Stimulated activated CD4-positive, alpha-beta T cell treated with anti-CD3 and anti-CD28 coated beads, Interleukin-4, amount 100 ng/mL, for 48 hours (primary cell): ENCODE results near the gene TOX4.
"Not testable (repeated sequence)": the region's sequence is repeated elsewhere in the genome, so short reads cannot be mapped to it uniquely, and the experiment has no call there.

Source experiments
- DNase-seq, 2 donors: peaks; one replicate each; pipeline ENCODE4 v3.0.0-alpha.2; 2020; ENCODE audit warnings: low read depth in 2 of 2

TOX4 gene

DNA sequence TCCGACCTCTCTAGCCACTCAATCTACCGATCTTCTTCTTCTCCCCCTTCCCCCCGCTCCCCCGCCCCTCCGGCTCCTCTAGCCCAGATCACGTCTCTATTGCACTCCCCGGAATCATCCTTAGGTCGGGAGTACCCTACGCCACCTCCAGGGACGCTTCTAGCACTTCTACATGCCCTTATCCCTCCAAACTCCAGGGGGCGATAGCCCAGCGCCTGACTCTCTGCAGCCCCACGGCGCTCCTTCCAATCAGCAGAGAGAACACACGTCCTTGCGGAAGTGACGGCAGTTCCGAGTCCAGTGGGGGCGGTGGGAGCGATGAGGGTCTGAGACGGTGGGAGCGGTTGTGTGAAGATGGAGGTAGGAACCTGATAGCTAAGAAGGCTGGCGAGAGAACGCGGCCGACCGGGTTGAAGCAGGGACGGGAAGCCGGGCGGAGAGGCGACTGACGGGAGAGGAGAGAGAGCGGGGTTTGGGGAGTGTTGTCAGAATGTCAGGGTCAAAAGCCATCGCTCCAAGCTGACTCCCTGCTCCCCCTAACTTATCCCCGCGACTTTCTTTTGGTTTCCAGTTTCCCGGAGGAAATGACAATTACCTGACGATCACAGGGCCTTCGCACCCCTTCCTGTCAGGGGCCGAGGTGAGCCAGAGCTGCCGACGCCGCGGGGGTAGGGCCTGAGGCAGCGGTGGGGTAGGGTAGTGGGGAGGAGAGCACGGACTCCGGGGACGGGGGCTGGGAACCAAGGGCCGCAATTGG, at the start of gene TOX4, which contains the start of gene RAB2B:
Gene TOX4, plus strand, starts transcription at position 271 of the 757 bp plus-strand sequence. Its CDS starts 84 bp downstream, at position 355.
Gene RAB2B, minus strand, starts transcription at position 35 of the 757 bp plus-strand sequence. CDS start 87 bp downstream, outside the sequence.
- peak; percentile 85 to 91 for DNase-seq

DNA sequence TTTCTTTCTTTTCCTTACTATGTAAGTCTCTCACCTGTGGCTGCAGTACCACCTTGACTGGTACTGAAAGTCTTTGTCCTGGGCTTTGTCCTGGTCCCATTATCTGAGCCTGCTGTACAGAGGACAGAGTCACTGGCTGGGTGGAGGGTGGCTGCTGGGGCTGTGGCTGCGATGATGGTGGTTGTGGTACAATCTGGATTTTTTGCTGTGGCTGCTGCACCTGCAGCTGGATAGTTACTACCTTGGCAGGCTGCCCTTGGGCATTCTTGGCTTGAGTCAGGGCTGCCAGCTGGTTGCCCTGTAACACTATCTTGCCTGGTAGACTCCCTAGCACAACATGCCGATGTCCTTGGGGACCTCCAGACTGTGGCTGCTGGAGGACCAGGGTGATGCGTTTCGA, 48.1 kb upstream of the TOX4 start:
- no peak for DNase-seq

DNA sequence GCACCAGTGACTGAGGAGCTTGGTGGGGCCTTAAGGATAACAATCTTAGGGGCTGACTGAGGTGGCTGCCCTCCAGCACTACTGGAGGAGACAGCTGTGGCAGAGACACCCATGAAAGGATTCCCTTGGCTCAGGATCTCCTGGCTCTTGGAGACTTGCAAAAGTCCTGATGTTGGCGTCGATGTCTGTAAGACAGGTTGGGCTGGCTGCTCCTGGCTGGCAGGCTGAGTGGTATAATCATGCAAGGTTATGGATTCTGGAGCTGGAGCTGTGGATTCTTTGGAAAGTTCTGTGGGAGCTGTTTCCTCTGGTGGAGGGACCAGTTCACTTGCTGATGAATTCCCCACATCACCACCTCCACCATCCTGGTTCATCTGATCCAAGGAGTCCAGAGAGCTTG, 45.9 kb upstream of the TOX4 start:
- DNase-seq = no peak

DNA sequence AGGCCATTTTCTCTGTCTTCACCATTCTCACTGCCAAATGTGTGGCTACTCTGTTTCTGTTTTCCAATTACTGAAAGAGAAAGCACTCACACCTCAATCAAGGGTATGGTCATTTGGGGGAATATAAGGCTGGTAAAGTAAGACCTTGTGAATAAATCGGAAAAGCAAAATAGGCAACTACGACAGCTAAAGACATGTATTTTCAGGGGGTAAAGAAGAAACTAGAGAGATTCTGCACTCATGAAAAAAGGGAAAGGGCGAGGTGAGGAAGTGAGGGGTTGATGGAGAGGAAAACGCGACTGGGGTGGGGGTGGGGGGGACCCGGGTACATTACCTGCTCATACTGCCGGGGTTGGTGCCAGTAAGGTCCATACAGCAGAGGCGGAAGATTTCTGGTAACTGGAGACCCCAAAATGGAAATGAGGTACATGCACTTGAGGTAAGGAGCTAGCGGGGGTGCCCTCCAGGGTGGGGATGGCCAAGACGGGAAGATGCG, 40.4 kb upstream of the TOX4 start:
- no peak for DNase-seq

DNA sequence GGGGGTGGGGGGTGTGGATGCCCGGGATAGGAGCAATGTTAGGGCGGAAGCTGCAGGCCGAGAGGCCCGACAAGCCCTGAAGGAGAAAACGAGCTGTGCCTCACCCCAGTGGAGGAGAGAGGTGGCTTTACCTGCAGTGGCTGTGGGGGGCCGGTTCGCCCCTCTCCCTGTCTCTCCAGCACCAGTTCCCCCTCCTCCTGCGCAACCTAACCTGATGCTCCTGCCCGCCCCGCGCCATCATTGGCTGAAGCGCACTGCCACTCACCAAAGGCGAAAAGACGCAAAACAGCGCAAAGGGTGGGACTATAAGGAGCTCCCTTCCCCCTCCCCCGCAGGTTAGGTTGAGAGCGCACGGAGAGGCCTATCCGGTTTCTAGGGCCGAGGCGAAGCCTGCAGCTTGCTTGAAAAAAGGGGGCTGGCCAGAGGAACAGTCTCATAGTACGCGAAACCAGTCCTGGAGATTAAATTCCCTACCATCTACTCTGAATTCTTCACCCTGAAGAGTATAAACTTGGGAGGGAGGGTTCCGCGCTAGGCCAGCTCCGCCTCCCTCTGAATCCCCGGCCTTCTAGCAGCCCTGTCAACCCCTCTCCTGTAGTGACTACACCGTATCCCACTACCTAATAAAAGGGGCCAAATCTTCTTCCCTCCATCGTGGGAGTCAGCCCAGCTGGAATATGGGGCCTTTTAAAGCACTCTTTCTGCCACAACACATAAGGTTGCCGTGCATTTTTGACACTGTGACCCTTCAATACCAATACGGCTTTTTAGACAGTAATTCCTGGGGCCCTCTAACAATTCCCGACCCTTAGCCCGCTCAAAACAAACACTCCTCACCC, 39.7 kb upstream of the TOX4 start:
- peak; percentile 99 for DNase-seq

DNA sequence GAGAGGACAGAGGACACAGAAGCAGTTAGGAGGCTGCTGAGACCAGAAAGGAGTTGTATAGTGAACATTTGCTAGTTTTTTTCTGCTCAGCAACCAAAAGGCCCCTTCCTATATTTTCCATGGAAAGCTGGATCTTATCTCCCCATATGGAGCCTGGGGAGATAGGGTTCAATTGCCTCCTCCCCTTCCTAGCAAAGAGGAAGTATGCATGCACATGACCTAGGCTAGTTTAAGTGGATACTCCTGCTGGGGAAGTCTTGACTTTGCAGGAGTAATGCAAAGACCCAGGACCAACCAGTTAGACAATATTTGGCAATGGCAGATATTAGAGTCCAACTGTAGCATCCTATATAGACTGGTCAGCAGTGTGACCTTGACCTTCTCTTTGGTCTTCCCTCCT, 36.1 kb upstream of the TOX4 start:
- no peak for DNase-seq

DNA sequence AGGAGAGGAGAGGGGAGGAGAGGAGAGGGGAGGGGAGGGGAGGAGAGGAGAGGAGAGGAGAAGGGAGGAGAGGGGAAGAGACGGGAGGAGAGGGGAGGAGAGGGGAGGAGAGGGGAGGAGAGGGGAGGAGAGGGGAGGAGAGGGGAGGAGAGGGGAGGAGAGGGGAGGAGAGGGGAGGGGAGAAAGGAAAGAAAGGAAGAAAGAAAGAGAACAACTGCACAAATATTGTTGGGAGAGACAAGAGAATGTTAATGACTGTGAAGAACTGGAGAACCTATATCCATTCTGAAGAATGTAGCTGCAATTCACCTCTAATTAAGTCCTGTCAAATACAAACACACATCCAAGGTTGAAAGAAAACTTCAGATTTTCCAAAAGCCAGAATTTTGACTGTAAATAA, 34.3 kb upstream of the TOX4 start:
- not testable (repeated sequence) for DNase-seq

DNA sequence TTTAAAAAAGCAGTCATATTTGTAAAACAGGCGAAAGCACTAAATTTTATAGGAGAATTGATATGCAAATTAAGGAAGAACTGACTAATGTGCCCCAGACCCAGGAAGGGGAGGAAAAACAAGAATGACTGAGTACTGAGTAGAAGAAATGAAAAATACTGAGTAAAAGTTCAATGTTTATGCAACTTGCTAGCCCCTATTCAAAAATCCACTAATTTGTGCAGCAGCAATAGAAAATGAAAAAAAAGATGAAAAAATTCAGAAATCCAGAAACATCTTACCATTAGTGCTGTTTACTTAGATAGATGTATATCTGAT, 27.1 kb upstream of the TOX4 start:
- no peak for DNase-seq

DNA sequence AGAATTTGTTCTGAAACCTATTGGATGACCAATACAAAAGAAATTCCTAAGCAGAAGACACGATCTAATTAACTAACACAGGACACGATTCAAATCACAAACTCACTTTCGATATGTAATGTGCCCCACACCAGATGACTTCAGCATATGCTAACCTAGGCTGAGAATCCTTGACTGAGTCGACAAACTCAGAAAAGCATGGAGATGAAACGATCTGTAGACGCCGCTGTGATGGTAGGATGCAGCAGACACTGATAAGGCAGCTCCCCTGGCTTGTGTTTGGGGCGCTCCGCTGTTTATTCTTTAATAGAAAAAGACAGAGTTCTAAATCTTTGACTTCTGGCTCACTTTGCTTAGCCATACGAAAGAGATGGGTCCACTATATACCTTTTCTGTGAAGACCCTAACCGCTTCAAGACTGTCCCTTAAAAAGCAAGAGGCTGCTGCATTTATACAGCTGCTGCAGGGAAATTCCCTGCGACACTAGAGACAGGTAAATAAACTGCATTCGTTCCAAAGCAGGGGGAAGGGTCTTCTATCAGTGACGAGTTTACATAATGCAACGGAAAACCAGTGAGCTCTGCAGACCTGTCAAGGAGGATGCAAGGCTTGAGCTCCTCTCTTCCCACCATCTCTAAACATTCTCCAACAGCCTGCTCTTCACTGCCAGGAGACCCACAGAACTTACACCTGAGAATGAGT, 22.0 kb upstream of the TOX4 start:
- no peak for DNase-seq

DNA sequence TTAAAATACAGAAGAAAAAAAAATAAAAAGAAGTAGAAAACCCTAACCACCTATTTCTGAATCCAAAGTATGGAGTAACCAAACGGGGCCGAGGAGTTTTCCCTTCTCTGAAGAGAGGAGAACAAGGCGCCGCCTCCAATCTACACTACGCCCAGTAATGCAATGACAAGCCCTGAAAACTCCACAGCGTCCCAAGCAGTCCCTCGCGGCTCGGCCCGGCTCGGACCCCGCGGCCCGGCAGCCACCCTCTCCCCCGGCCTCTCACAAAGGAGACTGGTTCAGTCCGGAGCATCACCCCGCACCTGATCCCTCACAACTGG, 21.4 kb upstream of the TOX4 start:
- no peak for DNase-seq

DNA sequence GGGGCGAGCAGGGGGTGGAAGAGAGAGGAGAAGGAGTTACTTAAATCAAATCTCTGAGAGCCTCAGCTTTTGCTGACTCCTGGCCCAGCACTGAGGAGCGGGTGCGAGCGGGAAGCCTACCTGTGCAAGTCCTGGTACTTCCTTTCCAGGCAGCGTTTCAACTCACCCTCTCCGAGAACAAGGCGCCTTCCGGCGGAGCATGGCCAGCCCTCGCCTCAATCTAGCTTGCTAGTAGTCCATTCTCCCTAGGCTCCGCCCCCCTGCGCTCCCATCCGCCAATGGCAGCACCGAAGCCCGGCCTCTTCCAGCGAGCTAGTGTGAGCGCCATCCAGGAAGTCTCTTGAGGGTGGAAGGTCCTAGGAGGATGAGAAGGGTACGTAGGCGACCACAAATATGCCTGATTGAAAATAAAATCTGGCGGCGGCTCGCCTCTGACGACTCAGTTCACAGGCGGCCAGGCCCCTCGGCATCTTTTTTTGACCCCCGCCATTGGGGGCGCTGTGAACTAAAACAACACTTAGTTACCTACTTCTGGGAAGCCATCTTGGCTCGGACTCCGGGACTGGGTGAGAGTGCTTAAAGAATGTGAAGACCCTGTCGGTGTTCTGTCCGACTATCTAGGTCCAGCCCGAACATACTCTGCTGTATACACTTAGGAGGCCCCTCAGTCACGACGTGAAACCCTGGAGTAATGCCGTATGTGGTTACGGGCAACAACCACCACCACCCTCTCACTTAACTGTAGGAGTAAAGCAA, 20.9 kb upstream of the TOX4 start, which contains the start of gene CHD8:
Gene CHD8, minus strand, starts transcription at position 212 of the 756 bp plus-strand sequence. CDS start 24,480 bp downstream, outside the sequence.
- peak; percentile 97 to 99 for DNase-seq

DNA sequence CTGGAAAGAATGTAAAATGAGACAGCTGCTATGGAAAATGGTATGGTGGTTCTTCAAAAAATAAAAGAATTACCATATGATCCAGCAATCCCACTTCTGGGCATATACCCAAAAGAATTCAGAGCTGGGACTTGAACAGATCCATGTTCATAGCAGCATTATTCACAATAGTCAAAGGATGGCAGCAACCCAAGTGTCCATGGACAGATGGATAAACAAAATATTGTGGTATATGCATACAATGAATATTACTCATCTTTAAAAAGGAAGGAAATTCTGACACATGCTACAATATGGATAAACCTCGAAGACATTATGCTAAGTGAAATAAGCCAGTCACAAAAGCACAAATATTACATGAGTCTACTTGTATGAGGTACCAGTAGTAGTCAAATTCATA, 9.4 kb upstream of the TOX4 start:
- DNase-seq = no peak

DNA sequence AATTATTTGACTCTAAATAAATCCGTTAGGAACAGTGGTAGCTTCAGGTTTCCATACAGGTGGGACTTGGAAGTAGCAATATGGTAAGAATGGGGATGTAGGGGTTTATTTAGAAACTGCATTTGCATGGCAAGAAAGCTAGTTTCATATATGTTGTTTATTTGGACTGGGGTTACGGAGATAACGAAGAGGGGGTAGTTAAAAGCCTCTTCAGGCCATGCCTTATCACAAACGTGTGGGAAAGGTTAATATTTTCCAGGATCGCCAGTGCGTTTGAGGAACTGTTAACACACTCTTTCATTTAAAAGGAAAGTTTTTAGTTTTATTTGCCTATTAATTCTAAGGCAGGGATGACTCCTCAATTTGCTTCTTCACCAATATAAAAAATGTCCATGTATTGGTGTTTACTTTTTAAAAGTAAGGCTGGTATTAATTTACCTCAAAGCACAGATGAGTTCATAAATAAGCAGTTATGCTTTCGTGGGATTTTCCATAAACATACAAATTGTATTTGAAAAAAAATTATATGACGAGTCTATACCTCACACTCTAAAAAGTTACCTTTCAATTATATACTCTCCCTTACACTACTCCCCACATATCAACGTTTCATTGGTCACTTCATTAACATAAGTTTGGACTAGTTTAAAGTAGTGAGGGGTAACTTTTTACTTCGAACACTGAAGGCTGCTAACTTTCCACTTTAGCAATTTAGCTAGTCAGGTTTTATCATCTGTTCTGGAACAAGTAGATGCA, 1.1 kb upstream of the TOX4 start:
- DNase-seq = no peak

DNA sequence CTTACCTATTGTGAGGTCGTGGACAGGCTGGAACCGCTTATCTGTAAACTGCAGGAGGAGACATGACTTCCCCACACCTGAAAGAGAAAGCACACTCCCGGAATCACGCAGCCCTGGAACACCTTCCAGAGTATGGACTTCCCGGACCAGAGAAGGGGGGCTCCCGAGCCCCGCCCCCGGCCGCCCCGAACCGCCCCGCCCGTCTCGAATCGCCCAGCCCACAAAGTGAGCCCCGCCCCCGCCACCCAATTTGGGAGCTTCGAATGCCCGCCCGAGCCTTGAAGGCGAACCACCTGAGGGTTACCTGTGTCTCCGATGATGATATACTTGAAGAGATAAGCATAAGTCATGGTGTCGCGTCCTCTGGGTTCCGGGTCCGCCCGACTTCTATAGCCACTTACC, 471 bp upstream of the TOX4 start:
- DNase-seq = peak in 1 of 2 donors; percentile 76

DNA sequence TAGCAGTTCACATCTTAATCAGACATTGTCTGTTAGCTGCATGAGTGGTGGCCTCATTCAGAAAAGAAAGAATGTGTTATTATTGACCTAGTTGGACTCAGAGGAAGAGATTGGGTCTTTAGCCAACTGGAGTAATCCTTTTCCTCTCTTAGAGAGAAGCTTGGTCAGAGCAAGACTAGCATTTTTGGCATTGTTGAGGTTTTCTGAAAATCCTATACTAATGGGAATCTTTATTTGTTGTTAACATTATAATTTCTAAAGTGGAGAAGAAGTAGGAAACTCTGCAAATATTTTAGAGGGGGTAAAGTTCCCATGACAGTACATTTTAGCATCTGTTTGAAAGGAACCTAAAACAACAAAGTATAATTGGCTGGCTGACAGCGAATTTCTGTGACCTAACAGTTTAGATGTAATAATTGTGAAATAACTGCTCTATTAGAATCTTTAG, 9.7 kb downstream of the TOX4 start:
- no peak for DNase-seq

DNA sequence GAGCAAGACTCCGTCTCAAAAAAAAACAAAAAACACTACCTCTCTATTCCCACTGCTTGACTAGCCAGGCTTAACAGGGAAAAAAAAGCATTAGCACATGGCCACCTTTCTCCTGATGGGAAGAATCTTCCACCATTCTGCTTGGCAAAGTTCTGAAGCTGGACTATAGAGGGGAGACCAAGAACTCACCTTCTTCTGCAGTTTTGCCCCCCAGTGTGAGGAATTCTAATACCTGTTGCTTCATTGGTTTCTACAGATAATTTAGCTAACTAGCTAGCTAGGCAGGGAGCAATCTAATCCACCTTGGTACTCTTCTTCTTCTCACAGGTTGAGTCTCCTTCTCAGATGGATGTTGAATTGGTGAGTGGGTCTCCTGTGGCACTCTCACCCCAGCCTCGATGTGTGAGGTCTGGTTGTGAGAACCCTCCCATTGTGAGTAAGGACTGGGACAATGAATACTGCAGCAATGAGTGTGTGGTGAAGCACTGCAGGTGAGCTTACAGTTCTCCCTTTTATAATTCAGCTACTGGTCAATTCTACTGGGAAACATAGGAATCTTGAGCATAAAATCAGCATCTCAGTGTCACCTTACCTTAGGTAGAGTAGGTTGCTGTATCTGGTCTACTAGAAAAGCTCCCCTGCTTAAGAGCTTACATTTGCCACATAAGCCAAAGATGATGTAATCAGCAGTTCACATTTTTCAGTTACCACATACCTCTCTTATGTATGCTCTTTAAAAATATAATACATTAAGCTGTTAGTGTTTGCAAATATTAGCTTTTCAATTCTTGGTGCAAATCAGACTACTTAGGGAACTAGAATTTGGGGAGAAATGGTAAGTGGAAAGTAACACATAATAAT, 18.1 kb downstream of the TOX4 start:
- DNase-seq = no peak

DNA sequence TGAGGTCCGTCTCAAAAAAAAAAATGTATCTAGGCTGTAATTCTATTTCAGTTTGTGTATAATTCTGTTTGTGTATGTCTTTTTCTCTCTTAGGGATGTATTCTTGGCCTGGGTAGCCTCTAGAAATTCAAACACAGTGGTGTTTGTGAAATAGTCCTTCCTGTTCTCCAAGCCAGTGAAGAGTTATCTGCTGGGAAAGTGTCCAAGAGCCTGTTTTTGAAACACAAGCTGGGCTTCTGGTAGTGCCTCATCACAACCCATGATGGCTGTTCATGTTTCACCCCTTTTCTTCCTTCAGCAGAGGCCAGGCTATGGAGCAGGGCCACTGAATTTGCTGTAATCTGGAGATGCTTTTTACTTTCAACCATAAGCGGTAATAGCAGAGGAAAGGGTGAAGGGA, 19.5 kb downstream of the TOX4 start:
- DNase-seq = no peak

DNA sequence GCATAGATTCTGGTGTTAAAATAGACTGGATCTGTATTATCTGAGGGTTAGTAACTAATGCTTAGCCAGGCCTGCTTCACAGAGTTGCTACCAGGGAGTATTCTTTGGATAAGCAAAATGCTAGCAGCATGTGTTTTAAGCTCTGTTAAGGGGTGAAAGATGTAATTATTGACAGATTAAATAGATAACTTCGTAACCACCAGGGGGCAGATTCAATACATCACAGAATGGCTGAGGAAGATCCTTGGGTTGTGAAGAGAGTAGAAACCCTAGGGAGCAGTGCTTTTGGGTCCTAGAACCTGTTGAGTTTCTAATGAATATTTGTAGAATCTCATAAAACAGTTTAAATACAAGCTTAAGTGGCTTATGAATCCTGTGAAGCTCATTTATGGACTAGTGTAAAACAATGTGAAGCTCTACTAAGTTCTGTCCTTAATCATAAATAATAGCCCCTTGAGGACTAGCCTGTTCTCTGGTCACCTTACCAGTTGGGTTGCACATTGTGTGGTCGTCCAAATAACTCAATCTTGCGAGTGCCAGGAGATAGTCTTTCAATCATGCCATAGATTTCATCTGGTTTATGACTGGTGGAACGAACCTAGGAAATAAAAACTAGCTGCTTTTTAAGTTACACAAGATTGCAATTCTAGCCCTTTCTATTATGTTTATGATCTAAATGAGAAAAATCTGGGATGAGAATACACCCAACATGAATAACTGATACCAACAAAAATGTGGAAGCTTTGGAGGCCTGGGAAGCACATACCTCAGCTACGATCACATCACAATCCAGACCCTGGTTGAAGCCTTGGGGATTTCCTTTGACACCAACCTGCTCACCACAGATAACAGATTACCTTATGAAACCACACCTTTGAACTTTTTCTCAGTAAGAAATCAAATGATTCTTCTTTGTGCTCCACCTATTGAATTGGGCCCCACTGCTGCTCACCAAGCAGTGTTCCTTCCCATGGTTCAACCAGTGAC, 21.8 kb downstream of the TOX4 start:
- DNase-seq = no peak

DNA sequence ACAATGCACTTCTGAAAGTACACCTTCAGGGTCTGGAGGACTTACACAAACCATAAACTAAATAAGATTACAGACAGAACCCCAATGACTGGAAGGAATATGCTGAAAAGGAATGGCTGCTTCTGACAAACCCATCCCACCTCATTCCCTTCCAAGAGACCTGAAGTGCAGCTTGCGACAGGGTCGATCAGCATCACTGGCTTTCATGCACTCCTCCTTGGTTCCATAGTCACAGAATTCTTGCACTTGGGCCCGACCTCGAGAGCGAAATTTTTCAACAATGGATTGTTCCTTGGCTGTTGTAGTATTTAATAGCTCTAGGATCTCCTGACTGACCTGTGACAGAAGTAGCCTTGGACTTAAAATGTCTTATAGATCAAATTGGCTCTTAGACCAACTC, 24.6 kb downstream of the TOX4 start:
- DNase-seq = no peak
